DND-41 (cell line): ENCODE results near the gene MRPL44.

Source experiments
- ATAC-seq: fragments of 200-7000 bp; cut with Tn5 transposase; 3 replicates; pipeline ENCODE4 v1.9.1; 2021; ENCODE audit warnings: low read depth; ENCODE audit not compliant: insufficient read depth
- DNase-seq: peaks from one replicate; pipeline ENCODE4 v3.0.0-alpha.2; 2020
- H2AFZ ChIP-seq: 2 replicates; pipeline ENCODE4 v1.6.0; 2012; ENCODE audit warnings: low read depth, low read length
- H3K27ac ChIP-seq: 2 replicates; pipeline ENCODE4 v1.5.1; 2012; ENCODE audit warnings: low read length, inconsistent platforms
- H3K27me3 ChIP-seq: fragments of 200-600 bp; sonication (generic); 2 replicates; pipeline ENCODE4 v1.6.0; 2012; ENCODE audit warnings: low read length, mild to moderate bottlenecking, inconsistent platforms; ENCODE audit not compliant: insufficient read depth, poor library complexity
- H3K36me3 ChIP-seq: 2 replicates; pipeline ENCODE4 v1.5.1; 2012; ENCODE audit warnings: low read length, inconsistent platforms; ENCODE audit not compliant: insufficient read depth
- H3K4me1 ChIP-seq: 2 replicates; pipeline ENCODE4 v1.5.1; 2012; ENCODE audit warnings: mild to moderate bottlenecking, low read length; ENCODE audit not compliant: insufficient read depth
- H3K4me2 ChIP-seq: 2 replicates; pipeline ENCODE4 v1.6.0; 2012; ENCODE audit warnings: mild to moderate bottlenecking, moderate library complexity, low read length, inconsistent platforms; ENCODE audit not compliant: insufficient read depth
- H3K4me3 ChIP-seq, 2 experiments: fragments of 200-600 bp in 1 of 2; shearing (Covaris generic) in 1 of 2; 2 replicates each; pipeline ENCODE4 v1.5.1; 2012 to 2016; ENCODE audit warnings: inconsistent platforms in 2 of 2, low read length in 2 of 2, mild to moderate bottlenecking in 2 of 2, low read depth in 1 of 2, moderate library complexity in 1 of 2
- H3K79me2 ChIP-seq: 2 replicates; pipeline ENCODE4 v1.6.0; 2012; ENCODE audit warnings: low read length, inconsistent platforms; ENCODE audit not compliant: insufficient read depth
- H3K9ac ChIP-seq: 2 replicates; pipeline ENCODE4 v1.6.0; 2012; ENCODE audit warnings: low read depth, mild to moderate bottlenecking, inconsistent platforms, low read length, moderate library complexity
- H3K9me3 ChIP-seq: 2 replicates; pipeline ENCODE4 v1.5.1; 2012; ENCODE audit warnings: low read length, moderate library complexity, mild to moderate bottlenecking, inconsistent platforms; ENCODE audit not compliant: insufficient read depth, severe bottlenecking
- H4K20me1 ChIP-seq: 2 replicates; pipeline ENCODE4 v1.6.0; 2012; ENCODE audit warnings: low read length; ENCODE audit not compliant: insufficient read depth
- CTCF ChIP-seq: IDR thresholded peaks from 2 replicates; pipeline ENCODE4 v1.5.1; 2012; ENCODE audit warnings: borderline replicate concordance, low read length, moderate library complexity, mild to moderate bottlenecking; ENCODE audit not compliant: poor library complexity, severe bottlenecking; ENCODE audit errors: extremely low read depth
- EZH2 ChIP-seq: IDR thresholded peaks from 3 replicates; pipeline ENCODE4 v1.6.1; 2012; ENCODE audit warnings: borderline replicate concordance, low read depth, mild to moderate bottlenecking, moderate library complexity, low read length, inconsistent platforms; ENCODE audit not compliant: severe bottlenecking

MRPL44 gene

GRCh38 chr2:223914324-223914723, 42.9 kb upstream of the MRPL44 start:
- ATAC-seq (no peak), DNase-seq (no peak)
- Histone ChIP-seq H3K4me3 (no peak overlapping the region), H3K4me1 (no peaks in the 10 kb centered on the region), H4K20me1 (peaks cover 5% of the 10 kb centered on the region; the same call in 1 of the 2 replicates), H3K79me2 (peaks cover under 1% of the 10 kb centered on the region; the same call in 1 of the 2 replicates), H3K9ac (no peak overlapping the region), H3K27ac (no peak overlapping the region), H3K4me2 (no peak overlapping the region), H3K27me3 (no peaks in the 10 kb centered on the region), H3K9me3 (no peaks in the 10 kb centered on the region), H3K36me3 (peaks cover 9% of the 10 kb centered on the region; the same call in 1 of the 2 replicates), H2AFZ (no peak overlapping the region)
- TF ChIP-seq EZH2 (no peak), CTCF (no peak)

GRCh38 chr2:223915071-223915470, 42.2 kb upstream of the MRPL44 start:
- TF ChIP-seq CTCF (no peak), EZH2 (no peak)
- 0 out of 2 replicates have a peak, but pooled peaks cover 5% of the 10 kb centered on the region for H4K20me1 ChIP-seq

GRCh38 chr2:223916181-223916920, 40.9 kb upstream of the MRPL44 start:
- peaks cover 9% of the 10 kb centered on the region; the same call in 1 of the 2 replicates for H3K36me3 ChIP-seq

More at GRCh38 chr2:223915071-223915470, 42.2 kb upstream of the MRPL44 start:
- ATAC-seq (no peak), DNase-seq (no peak)
- Histone ChIP-seq H3K27me3 (no peaks in the 10 kb centered on the region), H3K9ac (no peak overlapping the region), H3K27ac (no peak overlapping the region), H3K4me2 (no peak overlapping the region), H3K4me3 (no peak overlapping the region), H3K4me1 (no peaks in the 10 kb centered on the region), H3K9me3 (no peaks in the 10 kb centered on the region), H3K36me3 (peaks cover 9% of the 10 kb centered on the region; the same call in 1 of the 2 replicates), H3K79me2 (peaks cover 2% of the 10 kb centered on the region; the same call in 1 of the 2 replicates), H2AFZ (no peak overlapping the region)

More at GRCh38 chr2:223916181-223916920, 40.9 kb upstream of the MRPL44 start:
- Histone ChIP-seq H3K4me3 (no peak overlapping the region), H3K27ac (no peak overlapping the region), H3K9ac (no peak overlapping the region), H3K4me1 (no peaks in the 10 kb centered on the region), H3K27me3 (no peaks in the 10 kb centered on the region), H3K79me2 (peaks cover 5% of the 10 kb centered on the region; the same call in 1 of the 2 replicates), H3K9me3 (no peaks in the 10 kb centered on the region), H3K4me2 (no peak overlapping the region), H2AFZ (no peak overlapping the region), H4K20me1 (0 out of 2 replicates have a peak, but pooled peaks cover 5% of the 10 kb centered on the region)
- ATAC-seq (no peak), DNase-seq (no peak)
- TF ChIP-seq EZH2, result no peak
- TF ChIP-seq CTCF, result no peak
